HEK293T (cell line): ENCODE measurements around the gene MB.

Experiments used
- CTCF ChIA-PET: fragments of 350-600 bp; formaldehyde crosslinking; extraction: SDS; loops from one replicate; lab custom pipeline; 2021; ENCODE audit warnings: antibody characterized with exemption, inconsistent platforms; lab: Yijun Ruan, JAX
- POLR2A ChIA-PET: fragments of 350-600 bp; formaldehyde crosslinking; extraction: SDS; loops from one replicate; lab custom pipeline; 2020; ENCODE audit warnings: antibody characterized with exemption, inconsistent platforms; lab: Yijun Ruan, JAX
- DNase-seq: peaks from one replicate; pipeline ENCODE4 v3.0.0; 2012; ENCODE audit warnings: mixed read lengths; ENCODE audit errors: extremely low spot score
- ARNT ChIP-seq: fragments of 450-650 bp; IDR thresholded peaks from 2 replicates; pipeline ENCODE4 v1.6.1; 2017; ENCODE audit warnings: mild to moderate bottlenecking
- BHLHE40 ChIP-seq: fragments of 450-650 bp; IDR thresholded peaks from 2 replicates; pipeline ENCODE4 v1.6.1; 2016; ENCODE audit warnings: mild to moderate bottlenecking, moderate library complexity, borderline replicate concordance
- CTBP1 ChIP-seq: fragments of 450-650 bp; IDR thresholded peaks from 2 replicates; pipeline ENCODE4 v1.6.1; 2016; ENCODE audit warnings: borderline replicate concordance
- ELF4 ChIP-seq: fragments of 450-650 bp; IDR thresholded peaks from 2 replicates; pipeline ENCODE4 v1.6.1; 2017; ENCODE audit warnings: antibody characterized with exemption
- FOXA1 ChIP-seq: fragments of 450-650 bp; IDR thresholded peaks from 2 replicates; pipeline ENCODE4 v1.6.1; 2016; ENCODE audit warnings: mild to moderate bottlenecking
- FOXK2 ChIP-seq: fragments of 450-650 bp; IDR thresholded peaks from 2 replicates; pipeline ENCODE4 v1.6.1; 2016; ENCODE audit warnings: mild to moderate bottlenecking
- FOXM1 ChIP-seq: fragments of 450-650 bp; IDR thresholded peaks from 2 replicates; pipeline ENCODE4 v1.6.1; 2017; ENCODE audit warnings: mild to moderate bottlenecking, borderline replicate concordance
- HDGF ChIP-seq: fragments of 450-650 bp; IDR thresholded peaks from 2 replicates; pipeline ENCODE4 v1.6.1; 2017; ENCODE audit warnings: antibody characterized with exemption, borderline replicate concordance
- L3MBTL2 ChIP-seq: fragments of 450-650 bp; conservative IDR thresholded peaks from 2 replicates; pipeline ENCODE4 v1.6.1; 2016; ENCODE audit warnings: mild to moderate bottlenecking
- LEF1 ChIP-seq: fragments of 450-650 bp; IDR thresholded peaks from 2 replicates; pipeline ENCODE4 v1.6.1; 2017; ENCODE audit warnings: mild to moderate bottlenecking, borderline replicate concordance
- NFRKB ChIP-seq: fragments of 450-650 bp; IDR thresholded peaks from 2 replicates; pipeline ENCODE4 v1.6.1; 2016; ENCODE audit warnings: mild to moderate bottlenecking, moderate library complexity
- PKNOX1 ChIP-seq: fragments of 450-650 bp; IDR thresholded peaks from 2 replicates; pipeline ENCODE4 v1.6.1; 2016
- SP1 ChIP-seq: fragments of 450-650 bp; IDR thresholded peaks from 2 replicates; pipeline ENCODE4 v1.6.1; 2017
- SUZ12 ChIP-seq: fragments of 450-650 bp; IDR thresholded peaks from 2 replicates; pipeline ENCODE4 v1.6.1; 2016; ENCODE audit warnings: mild to moderate bottlenecking
- TARDBP ChIP-seq: fragments of 450-650 bp; IDR thresholded peaks from 2 replicates; pipeline ENCODE4 v1.6.1; 2016
- ZNF384 ChIP-seq: fragments of 450-650 bp; IDR thresholded peaks from 2 replicates; pipeline ENCODE4 v1.6.1; 2016

Gene MB

GRCh38 chr22:35633520-35633919 is 16.4 kb upstream of the MB start:
- no peak for DNase-seq
- CTCF ChIA-PET: no interaction called here
- TF ChIP-seq FOXA1: no peak
- no peak for TF ChIP-seq ARNT
- TF ChIP-seq ZNF384: no peak
- no peak for TF ChIP-seq BHLHE40
- TF ChIP-seq L3MBTL2: no peak
- no peak for TF ChIP-seq HDGF
- no peak for TF ChIP-seq ELF4
- no peak for TF ChIP-seq NFRKB
- TF ChIP-seq SP1: no peak
- no peak for TF ChIP-seq FOXK2
- TF ChIP-seq CTBP1: no peak
- no peak for TF ChIP-seq FOXM1
- POLR2A ChIA-PET: no interaction called here

- POLR2A ChIA-PET: no interaction called here
- CTCF ChIA-PET: no interaction called here
- DNase-seq: no peak
- no peak for TF ChIP-seq LEF1
- TF ChIP-seq TARDBP: no peak
- no peak for TF ChIP-seq ELF4
- no peak for TF ChIP-seq FOXA1
- TF ChIP-seq FOXM1: no peak
- TF ChIP-seq BHLHE40: no peak
- TF ChIP-seq HDGF: no peak
- no peak for TF ChIP-seq FOXK2
- no peak for TF ChIP-seq NFRKB
- no peak for TF ChIP-seq PKNOX1
- TF ChIP-seq SP1: no peak
Observed at GRCh38 chr22:35632935-35633334, 15.8 kb upstream of the MB start.

- ChIA-PET POLR2A (interaction anchor here (1.3 kb wide), 1 partner anchor 11 kb away, joined by 3 read pairs; no protein-coding TSS in a partner anchor), CTCF (interaction anchor here (0.7 to 0.9 kb wide), 4 partner anchors 11 to 204 kb away, joined by 3 to 4 read pairs (median 3); no protein-coding TSS in a partner anchor)
- DNase-seq: peak; percentile 80
- TF ChIP-seq FOXM1: no peak
- TF ChIP-seq LEF1: no peak
Observed at GRCh38 chr22:35631597-35631996, 14.5 kb upstream of the MB start.

- CTCF ChIA-PET: no interaction called here
- no peak for DNase-seq
- TF ChIP-seq ZNF384 (no peak), TARDBP (no peak), L3MBTL2 (no peak), ELF4 (no peak)
- POLR2A ChIA-PET: interaction anchor here (1.3 kb wide), 1 partner anchor 12 kb away, joined by 3 read pairs; no protein-coding TSS in a partner anchor
Observed at GRCh38 chr22:35630891-35631290, 13.8 kb upstream of the MB start.

GRCh38 chr22:35630387-35630793 is 13.3 kb upstream of the MB start:
- ChIA-PET POLR2A (no interaction called here), CTCF (interaction anchor here (0.6 kb wide), 1 partner anchor 428 kb away, joined by 3 read pairs; no protein-coding TSS in a partner anchor)
- TF ChIP-seq HDGF: no peak
- TF ChIP-seq CTBP1: no peak
- no peak for TF ChIP-seq TARDBP
- TF ChIP-seq ZNF384: no peak
- TF ChIP-seq PKNOX1: no peak
- TF ChIP-seq BHLHE40: no peak
- no peak for TF ChIP-seq FOXM1
- no peak for TF ChIP-seq L3MBTL2
- TF ChIP-seq NFRKB: no peak
- no peak for TF ChIP-seq SUZ12
- TF ChIP-seq SP1: no peak
- TF ChIP-seq LEF1: no peak
- TF ChIP-seq ELF4: no peak
- TF ChIP-seq FOXA1: no peak
- TF ChIP-seq ARNT: no peak
- TF ChIP-seq FOXK2: no peak
- DNase-seq: no peak

GRCh38 chr22:35629406-35630216 is 12.5 kb upstream of the MB start:
- no peak for TF ChIP-seq ELF4
- TF ChIP-seq FOXA1: no peak
- TF ChIP-seq FOXK2: no peak
- no peak for TF ChIP-seq ZNF384
- TF ChIP-seq TARDBP: no peak
- no peak for TF ChIP-seq ARNT
- no peak for TF ChIP-seq SUZ12
- TF ChIP-seq SP1: no peak
- DNase-seq: no peak
- ChIA-PET POLR2A (no interaction called here), CTCF (interaction anchor here (0.6 kb wide), 1 partner anchor 429 kb away, joined by 3 read pairs; no protein-coding TSS in a partner anchor)

- TF ChIP-seq BHLHE40 (no peak), CTBP1 (no peak), PKNOX1 (no peak), FOXK2 (no peak), SP1 (no peak), L3MBTL2 (no peak), NFRKB (no peak), FOXA1 (no peak), SUZ12 (no peak), HDGF (no peak), ELF4 (no peak), FOXM1 (no peak), ARNT (no peak), TARDBP (no peak), ZNF384 (no peak), LEF1 (no peak)
- POLR2A ChIA-PET: no interaction called here
- CTCF ChIA-PET: interaction anchor here (0.6 kb wide), 1 partner anchor 551 kb away, joined by 3 read pairs; no protein-coding TSS in a partner anchor
- DNase-seq: no peak
Observed at GRCh38 chr22:35628732-35629131, 11.6 kb upstream of the MB start.
